RWPE2 (cell line): ENCODE results near the gene KPNA6.
"Not testable (repeated sequence)": the region's sequence is repeated elsewhere in the genome, so short reads cannot be mapped to it uniquely, and the experiment has no call there.

Experiments used
- ATAC-seq: fragments of 200-7000 bp; cut with Tn5 transposase; 3 replicates; pipeline ENCODE4 v1.9.1; 2021; ENCODE audit warnings: low read depth
- DNase-seq: peaks from one replicate; pipeline ENCODE4 v3.0.0-alpha.2; 2020; ENCODE audit warnings: low spot score
- H3K27ac ChIP-seq: fragments of 450-650 bp; 2 replicates; pipeline ENCODE4 v1.5.1; 2017; ENCODE audit warnings: mild to moderate bottlenecking; ENCODE audit not compliant: poor library complexity, severe bottlenecking
- H3K27me3 ChIP-seq: fragments of 250-450 bp; sonication (Bioruptor Pico); 2 replicates; pipeline ENCODE4 v1.5.1; 2021; ENCODE audit warnings: mild to moderate bottlenecking, moderate library complexity; ENCODE audit not compliant: insufficient read depth, poor library complexity, severe bottlenecking
- H3K36me3 ChIP-seq: fragments of 250-450 bp; sonication (Bioruptor Pico); 2 replicates; pipeline ENCODE4 v1.5.1; 2020; ENCODE audit warnings: low read depth, mild to moderate bottlenecking, moderate library complexity
- H3K4me1 ChIP-seq: fragments of 250-450 bp; sonication (Bioruptor Pico); 2 replicates; pipeline ENCODE4 v1.5.1; 2021; ENCODE audit warnings: mild to moderate bottlenecking, moderate library complexity; ENCODE audit not compliant: insufficient read depth, poor library complexity, severe bottlenecking
- H3K4me3 ChIP-seq: fragments of 250-450 bp; sonication (Bioruptor Pico); 2 replicates; pipeline ENCODE4 v1.5.1; 2021; ENCODE audit warnings: mild to moderate bottlenecking, moderate library complexity; ENCODE audit not compliant: severe bottlenecking
- H3K9me3 ChIP-seq: fragments of 250-450 bp; sonication (Bioruptor Pico); 2 replicates; pipeline ENCODE4 v1.5.1; 2021; ENCODE audit warnings: mild to moderate bottlenecking, moderate library complexity; ENCODE audit not compliant: severe bottlenecking
- TF ChIP-seq, protein P1 (sequence below): fragments of 450-650 bp; IDR thresholded peaks from one replicate; pipeline ENCODE4 v1.5.1; 2017; ENCODE audit warnings: mild to moderate bottlenecking, moderate library complexity; ENCODE audit not compliant: poor library complexity, severe bottlenecking

The KPNA6 gene

DNA sequence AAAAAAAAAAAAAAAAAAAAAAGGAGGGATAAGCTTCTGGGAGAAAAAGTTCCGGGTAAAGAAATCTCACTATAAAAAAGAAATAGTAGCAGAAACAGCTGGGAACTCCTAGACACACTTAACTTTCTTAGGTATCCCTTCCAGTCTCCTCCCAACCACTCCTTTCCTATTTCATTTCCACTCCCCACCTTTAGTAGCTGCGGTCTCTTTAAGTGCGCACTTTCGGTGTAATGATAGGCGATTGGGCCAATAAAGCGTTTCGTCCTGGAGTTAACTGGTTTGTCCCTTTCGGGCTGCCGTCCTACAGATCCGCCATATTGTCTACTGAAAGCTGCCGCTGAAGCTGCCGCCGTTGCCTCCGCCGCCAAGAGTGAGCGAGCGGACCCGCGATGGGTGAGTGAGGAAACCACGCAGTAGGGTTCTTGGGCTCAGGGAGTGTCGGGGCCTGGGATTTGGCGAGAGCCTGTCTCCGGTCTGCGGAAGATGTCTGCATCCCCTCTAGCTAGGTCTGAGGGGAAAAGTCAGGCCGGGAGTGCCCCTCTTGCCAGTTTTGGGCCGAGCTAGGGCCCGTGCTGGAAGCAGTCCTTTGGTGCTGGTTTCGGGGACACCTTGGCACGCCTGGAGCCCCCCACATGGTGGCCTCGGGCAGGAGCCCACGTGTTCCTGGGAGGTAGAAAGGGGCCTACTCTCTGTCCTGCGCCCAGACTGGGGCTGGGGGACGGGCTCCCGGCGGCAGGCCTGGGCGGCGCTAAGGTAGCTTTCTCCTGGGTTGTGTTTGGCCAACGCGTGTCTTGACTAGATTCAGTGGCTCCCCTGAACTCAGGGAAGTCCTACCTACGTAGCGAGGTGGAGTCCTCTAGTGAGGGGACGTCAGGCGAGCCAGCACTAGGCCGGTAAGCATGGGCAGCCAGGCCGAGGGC lies at the start of gene KPNA6:
Gene KPNA6 (plus strand): TSS at position 315 of the 920 bp plus-strand sequence. CDS start 75 bp downstream, at position 390.
- Histone ChIP-seq H3K4me3 (peak within 1 kb of the TSS; percentile 99), H3K27ac (peak within 1 kb of the TSS; percentile 87), H3K36me3 (peaks cover 15% of the 10 kb centered on the region), H3K27me3 (no peaks in the 10 kb centered on the region), H3K4me1 (no peaks in the 10 kb centered on the region), H3K9me3 (no peaks in the 10 kb centered on the region)
- TF ChIP-seq, protein P1, sequence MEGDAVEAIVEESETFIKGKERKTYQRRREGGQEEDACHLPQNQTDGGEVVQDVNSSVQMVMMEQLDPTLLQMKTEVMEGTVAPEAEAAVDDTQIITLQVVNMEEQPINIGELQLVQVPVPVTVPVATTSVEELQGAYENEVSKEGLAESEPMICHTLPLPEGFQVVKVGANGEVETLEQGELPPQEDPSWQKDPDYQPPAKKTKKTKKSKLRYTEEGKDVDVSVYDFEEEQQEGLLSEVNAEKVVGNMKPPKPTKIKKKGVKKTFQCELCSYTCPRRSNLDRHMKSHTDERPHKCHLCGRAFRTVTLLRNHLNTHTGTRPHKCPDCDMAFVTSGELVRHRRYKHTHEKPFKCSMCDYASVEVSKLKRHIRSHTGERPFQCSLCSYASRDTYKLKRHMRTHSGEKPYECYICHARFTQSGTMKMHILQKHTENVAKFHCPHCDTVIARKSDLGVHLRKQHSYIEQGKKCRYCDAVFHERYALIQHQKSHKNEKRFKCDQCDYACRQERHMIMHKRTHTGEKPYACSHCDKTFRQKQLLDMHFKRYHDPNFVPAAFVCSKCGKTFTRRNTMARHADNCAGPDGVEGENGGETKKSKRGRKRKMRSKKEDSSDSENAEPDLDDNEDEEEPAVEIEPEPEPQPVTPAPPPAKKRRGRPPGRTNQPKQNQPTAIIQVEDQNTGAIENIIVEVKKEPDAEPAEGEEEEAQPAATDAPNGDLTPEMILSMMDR, result no peak
- ATAC-seq, result peak; percentile 78
- peak; percentile 84 for DNase-seq

DNA sequence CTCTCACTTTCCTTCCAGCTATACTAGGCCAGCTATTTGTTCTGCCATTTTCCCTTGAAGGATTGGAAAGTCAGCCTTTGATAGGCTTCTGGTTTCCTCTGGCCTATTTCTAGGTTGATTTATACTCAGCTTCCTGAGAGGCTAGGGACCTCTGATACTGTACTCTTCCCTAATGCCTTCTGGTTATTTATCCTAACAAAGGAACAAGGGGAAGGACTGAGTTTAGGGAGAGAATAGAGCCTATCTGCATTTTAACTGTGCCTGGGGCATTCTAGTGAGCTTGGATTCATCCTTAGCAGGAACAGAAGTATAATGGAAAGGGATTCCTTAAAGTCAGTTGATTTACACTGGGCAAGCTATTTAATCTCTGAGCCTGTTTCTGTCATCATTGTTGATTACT lies 46.9 kb upstream of the KPNA6 start:
- Histone ChIP-seq H3K36me3 (peaks cover 60% of the 10 kb centered on the region), H3K4me3 (no peak overlapping the region), H3K27me3 (no peaks in the 10 kb centered on the region), H3K27ac (peak overlapping the region; percentile 65), H3K4me1 (peaks cover 18% of the 10 kb centered on the region), H3K9me3 (no peaks in the 10 kb centered on the region)
- ATAC-seq (no peak), DNase-seq (no peak)
- TF ChIP-seq, protein P1, result no peak

DNA sequence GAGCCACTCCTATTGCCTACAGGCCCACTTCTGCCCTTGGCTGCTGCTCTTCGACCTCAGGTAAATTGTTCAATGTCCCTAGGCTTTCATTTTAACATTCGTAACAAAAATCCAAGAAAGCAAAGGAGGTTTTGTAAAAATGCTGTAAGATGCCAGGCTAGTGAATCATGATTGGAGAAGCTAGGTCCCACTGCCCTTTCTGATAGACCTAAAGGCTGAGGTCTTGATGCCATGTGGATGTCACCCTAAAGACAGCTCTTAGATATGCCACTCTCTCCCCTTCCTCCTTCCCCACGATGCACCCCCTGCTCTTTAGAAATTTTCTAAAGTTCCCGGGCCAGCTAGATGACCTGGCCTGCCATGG lies 45.0 kb upstream of the KPNA6 start:
- Histone ChIP-seq H3K4me3 (no peak overlapping the region), H3K36me3 (peaks cover 44% of the 10 kb centered on the region), H3K4me1 (peaks cover 30% of the 10 kb centered on the region), H3K27me3 (no peaks in the 10 kb centered on the region), H3K9me3 (no peaks in the 10 kb centered on the region), H3K27ac (peak overlapping the region; percentile 65)
- DNase-seq (no peak), ATAC-seq (peak; percentile 10; the same call in 1 of the 3 replicates)
- TF ChIP-seq, protein P1, result no peak

DNA sequence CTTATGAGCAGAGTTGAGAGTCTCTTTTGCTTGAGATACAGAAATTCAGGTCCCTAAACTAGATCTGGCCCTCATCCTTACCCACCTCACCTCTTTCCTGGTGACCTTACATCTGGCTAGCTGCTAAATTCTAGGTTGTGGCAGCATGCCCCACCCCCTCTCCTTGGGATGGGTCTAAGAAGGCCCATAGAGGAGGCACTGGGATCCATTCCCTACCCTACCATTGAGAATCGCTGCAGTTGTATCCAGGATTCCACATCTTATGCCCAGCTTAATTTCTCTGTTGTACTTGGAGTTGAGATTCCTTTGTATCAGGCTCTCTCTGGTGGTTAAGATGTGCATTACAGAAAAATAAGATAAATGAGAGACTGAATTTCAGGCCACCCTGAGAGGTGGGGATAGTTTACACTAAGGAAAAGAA lies 44.6 kb upstream of the KPNA6 start:
- Histone ChIP-seq H3K9me3 (no peaks in the 10 kb centered on the region), H3K36me3 (peaks cover 39% of the 10 kb centered on the region), H3K4me1 (peaks cover 30% of the 10 kb centered on the region), H3K27me3 (no peaks in the 10 kb centered on the region), H3K27ac (peak overlapping the region; percentile 65), H3K4me3 (no peak overlapping the region)
- DNase-seq, result no peak
- ATAC-seq, result peak; percentile 40
- TF ChIP-seq, protein P1, result peak; percentile 67

DNA sequence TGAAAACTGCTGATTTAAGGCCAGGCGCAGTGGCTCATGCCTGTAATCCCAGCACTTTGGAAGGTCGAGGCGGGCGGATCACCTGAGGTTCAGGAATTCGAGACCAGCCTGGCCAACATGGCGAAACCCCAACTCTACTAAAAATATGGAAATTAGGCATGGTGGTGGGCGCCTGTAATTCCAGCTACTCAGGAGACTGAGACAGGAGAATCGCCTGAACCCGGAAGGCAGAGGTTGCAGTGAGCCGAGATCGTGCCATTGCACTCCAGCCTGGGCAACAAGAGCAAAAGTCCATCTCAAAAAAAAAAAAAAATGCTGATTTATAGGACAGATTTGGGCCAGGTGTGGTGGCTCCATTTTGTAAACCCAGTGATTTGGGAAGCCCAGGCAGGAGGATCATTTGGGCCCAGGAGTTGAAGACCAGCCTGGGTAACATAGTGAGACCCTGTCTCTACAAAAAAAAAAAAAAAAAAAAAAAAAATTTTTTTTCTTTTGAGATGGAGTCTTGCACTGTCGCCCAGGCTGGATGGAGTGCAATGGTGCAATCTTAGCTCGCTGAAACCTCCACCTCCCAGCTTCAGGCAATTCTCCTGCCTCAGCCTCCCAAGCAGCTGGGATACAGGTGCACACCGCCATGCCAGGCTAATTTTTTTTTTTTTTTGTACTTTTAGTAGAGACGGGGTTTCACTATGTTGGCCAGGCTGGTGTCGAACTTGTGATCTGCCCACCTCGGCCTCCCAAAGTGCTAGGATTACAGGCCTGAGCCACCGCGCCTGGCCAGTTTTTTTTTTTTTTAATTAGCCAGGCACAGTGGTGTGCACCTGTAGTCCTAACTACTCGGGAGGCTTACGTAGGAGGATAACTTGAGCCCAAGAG lies 42.0 kb upstream of the KPNA6 start:
- peak overlapping the region; percentile 81 for H3K27ac ChIP-seq
- H3K9me3 ChIP-seq, result not testable (repeated sequence)

More for the DNA sequence above, 42.0 kb upstream of the KPNA6 start:
- H3K4me3 ChIP-seq, H3K27me3 ChIP-seq, DNase-seq, ATAC-seq: not testable (repeated sequence)
- peaks cover 17% of the 10 kb centered on the region for H3K36me3 ChIP-seq
- peaks cover 30% of the 10 kb centered on the region for H3K4me1 ChIP-seq
